ENCODE data around the gene MLX. TPM values are rescaled to one million over a fixed set of nuclear protein-coding genes. Genes with fewer than 3 reads are reported as not detected.

The MLX gene
- total RNA-seq, 1 experiment from 2014 or later = 45.3 TPM

GRCh38 chr17:42519546-42520491 is 47.1 kb upstream of the MLX start:
- H3K27ac ChIP-seq (ENCODE audit: insufficient read length, low read depth, low read length) = no peak overlapping the region
- no peak overlapping the region for H3K56ac ChIP-seq (ENCODE audit: insufficient read length, low read depth, low read length)

More at GRCh38 chr17:42519546-42520491, 47.1 kb upstream of the MLX start:
- Histone ChIP-seq H2AFZ (ENCODE audit: low read length) (no peak overlapping the region), H3K14ac (ENCODE audit: insufficient read depth, low read length) (peak overlapping the region; percentile 63; the same call in 1 of the 2 replicates), H3K79me1 (ENCODE audit: insufficient read depth, low read depth, low read length, poor library complexity, severe bottlenecking) (no peaks in the 10 kb centered on the region), H3K4me2 (ENCODE audit: insufficient read depth, insufficient read length, low read length) (no peak overlapping the region), H3K9me3 (ENCODE audit: control insufficient read depth, low read depth, low read length) (no peaks in the 10 kb centered on the region), H2BK15ac (ENCODE audit: low read depth, low read length) (no peak overlapping the region), H4K5ac (ENCODE audit: insufficient read length, low read depth, low read length) (no peak overlapping the region), H3K4me1 (ENCODE audit: insufficient read depth, low read length) (peaks cover 11% of the 10 kb centered on the region; the same call in 1 of the 2 replicates), H3K9ac (ENCODE audit: extremely low read depth, insufficient read length, low read length) (no peak overlapping the region), H2BK12ac (ENCODE audit: insufficient read length, low read depth, low read length) (no peak overlapping the region), H3K4ac (ENCODE audit: low read depth, low read length) (no peak overlapping the region; the same call in 1 of the 2 replicates), H4K91ac (ENCODE audit: insufficient read length, low read depth, low read length) (no peak overlapping the region), H3T11ph (ENCODE audit: low read length) (no peak overlapping the region), H3K18ac (ENCODE audit: insufficient read length, low read depth, low read length) (peak overlapping the region; percentile 43), H4K8ac (replicated peaks; ENCODE audit: insufficient read length, low read depth, low read length) (no peak overlapping the region), H2AK5ac (ENCODE audit: insufficient read length, low read length) (no peak overlapping the region), H2BK120ac (ENCODE audit: low read depth, low read length, poor library complexity, severe bottlenecking) (peak overlapping the region; percentile 70), H3K23ac (ENCODE audit: insufficient read length, low read depth, low read length) (no peak overlapping the region), H3K79me2 (ENCODE audit: insufficient read depth, low read length) (no peaks in the 10 kb centered on the region), H3K27me3 (ENCODE audit: insufficient read depth, low read length) (peaks cover 2% of the 10 kb centered on the region; the same call in 1 of the 2 replicates), H3K23me2 (ENCODE audit: insufficient read length, low read depth, low read length, poor library complexity, severe bottlenecking) (no peaks in the 10 kb centered on the region), H4K20me1 (ENCODE audit: control insufficient read depth, insufficient read depth, insufficient read length) (no peaks in the 10 kb centered on the region), H2BK5ac (ENCODE audit: insufficient read length, low read length) (no peak overlapping the region), H2BK20ac (ENCODE audit: low read depth, low read length, poor library complexity, severe bottlenecking) (no peak overlapping the region)
- no CpG with 5 or more reads among the region's 12 CpGs for WGBS (ENCODE audit: extremely low coverage, insufficient read length, low lambda C conversion rate)
- Mint-ChIP-seq H3K36me3 (ENCODE audit: insufficient read depth in 1 of 3, low read depth in 3 of 3) (peaks cover 0 to 34% (median 26%) of the 10 kb centered on the region in 3 experiments; a peak in 5 of 7 replicates), H3K4me1 (peaks cover 25 to 40% of the 10 kb centered on the region in 2 experiments), H3K4me3 (peak overlapping the region in 1 of 2 experiments; percentile 59; a peak in 2 of 5 replicates), H3K27ac (peak overlapping the region; percentile 16 to 73 (median 27); a peak in 3 of 7 replicates), H3K9me3 (no peaks in the 10 kb centered on the region), H3K27me3 (ENCODE audit: low read depth) (peaks cover 8% of the 10 kb centered on the region)
- no peak for TF ChIP-seq CTCF (conservative IDR thresholded peaks at IDR 0.05)
- DNase-seq = peak; percentile 77
